GM12892 (cell line): ENCODE data around the gene C10orf90.

Source experiments
- POLR2A ChIP-seq: IDR thresholded peaks from 2 replicates; pipeline ENCODE4 v1.6.1; 2011; ENCODE audit warnings: low read depth, low read length, control low read depth
- POLR2AphosphoS5 ChIP-seq: IDR thresholded peaks from 2 replicates; pipeline ENCODE4 v1.6.1; 2011; ENCODE audit warnings: low read depth, low read length, control low read depth
- TAF1 ChIP-seq: IDR thresholded peaks from 2 replicates; pipeline ENCODE4 v1.6.1; 2011; ENCODE audit warnings: low read depth, mild to moderate bottlenecking, control low read depth, low read length, borderline replicate concordance

GRCh38 chr10:126398383-126398743 is 272.1 kb downstream of the C10orf90 start:
- TF ChIP-seq POLR2A (no peak), POLR2AphosphoS5 (no peak), TAF1 (no peak)
